NCI-H2196 (cell line): ENCODE results near the gene EFCAB14.
"Not testable (repeated sequence)": the region's sequence is repeated elsewhere in the genome, so short reads cannot be mapped to it uniquely, and the experiment has no call there.

ENCODE experiments used
- DNase-seq: peaks from one replicate; lab custom pipeline; 2025; ENCODE audit not compliant: unreplicated experiment; lab: John Stamatoyannopoulos, UW

Gene EFCAB14

DNA sequence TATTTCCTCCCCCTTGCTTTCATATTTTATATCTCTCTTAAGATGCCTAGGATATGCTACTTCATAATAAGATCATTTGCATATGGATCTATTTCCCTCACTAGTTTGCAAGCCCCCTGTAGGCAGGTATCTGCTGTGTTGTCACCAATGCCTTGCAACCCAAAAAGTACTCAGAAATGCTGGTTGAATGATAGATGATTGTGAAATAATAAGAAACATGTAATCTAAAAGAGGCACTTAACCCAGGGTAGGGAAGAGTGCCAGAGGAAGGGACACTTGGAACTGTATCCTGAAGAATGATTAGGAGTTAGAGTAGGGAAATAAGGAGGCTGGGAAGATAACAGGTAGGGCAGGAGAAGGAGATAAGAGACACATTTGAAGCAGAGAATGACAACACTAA lies 63.1 kb downstream of the EFCAB14 start:
- DNase-seq, result no peak

GRCh38 chr1:46654698-46655097 lies 64.2 kb downstream of the EFCAB14 start:
- DNase-seq, result not testable (repeated sequence)

GRCh38 chr1:46654012-46654411 lies 64.9 kb downstream of the EFCAB14 start:
- no peak for DNase-seq

DNA sequence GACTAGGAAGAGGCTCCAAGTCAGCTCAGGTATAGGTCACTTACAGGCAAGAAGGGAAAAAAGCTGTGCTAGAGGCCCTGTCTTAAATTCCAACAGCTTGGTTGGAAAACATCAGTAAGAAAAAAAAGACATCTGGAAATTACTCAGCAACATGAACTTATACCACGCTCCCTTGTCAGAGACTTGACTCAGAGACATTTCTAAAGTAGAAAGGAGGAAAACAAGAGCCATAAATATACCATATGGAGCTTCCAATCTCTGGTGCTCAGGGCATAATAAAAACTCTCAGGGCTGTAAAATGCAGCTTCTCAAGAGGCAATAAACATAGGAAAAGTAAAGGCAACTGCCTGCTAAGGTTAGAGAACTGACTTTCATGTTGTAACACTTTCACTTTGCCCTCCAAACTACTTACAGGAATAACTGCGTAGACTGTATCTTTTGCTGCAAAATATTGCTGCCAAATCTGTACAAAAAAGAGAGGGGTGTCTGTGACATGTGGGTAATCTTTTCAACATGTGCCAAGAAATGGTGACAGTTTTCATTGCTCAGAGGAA lies 65.4 kb downstream of the EFCAB14 start:
- no peak for DNase-seq

GRCh38 chr1:46652321-46653100 lies 66.4 kb downstream of the EFCAB14 start:
- DNase-seq, result no peak

DNA sequence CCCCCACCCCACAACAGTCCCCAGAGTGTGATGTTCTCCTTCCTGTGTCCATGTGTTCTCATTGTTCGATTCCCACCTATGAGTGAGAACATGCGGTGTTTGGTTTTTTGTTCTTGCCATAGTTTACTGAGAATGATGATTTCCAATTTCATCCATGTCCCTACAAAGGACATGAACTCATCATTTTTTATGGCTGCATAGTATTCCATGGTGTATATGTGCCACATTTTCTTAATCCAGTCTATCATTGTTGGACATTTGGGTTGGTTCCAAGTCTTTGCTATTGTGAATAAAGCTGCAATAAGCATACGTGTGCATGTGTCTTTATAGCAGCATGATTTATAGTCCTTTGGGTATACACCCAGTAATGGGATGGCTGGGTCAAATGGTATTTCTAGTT lies 67.8 kb downstream of the EFCAB14 start:
- not testable (repeated sequence) for DNase-seq

DNA sequence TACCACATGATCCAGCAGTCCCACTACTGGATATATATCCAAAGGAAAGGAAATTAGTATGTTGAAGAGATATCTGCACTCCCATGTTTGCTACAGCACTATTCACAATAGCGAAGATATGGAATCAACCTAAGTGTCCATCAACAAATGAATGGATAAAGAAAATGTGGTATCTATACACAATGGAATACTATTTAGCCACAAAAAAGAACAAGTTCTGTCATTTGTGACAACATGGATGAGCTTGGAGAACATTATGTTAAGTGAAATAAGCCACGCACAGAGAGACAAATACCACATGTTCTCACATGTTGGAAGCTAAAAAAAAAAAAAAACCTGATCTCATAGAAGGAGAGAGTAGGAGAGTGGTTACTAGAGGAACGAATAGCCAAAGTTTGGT lies 68.4 kb downstream of the EFCAB14 start:
- DNase-seq, result no peak

GRCh38 chr1:46649764-46650163 lies 69.2 kb downstream of the EFCAB14 start:
- DNase-seq, result no peak

DNA sequence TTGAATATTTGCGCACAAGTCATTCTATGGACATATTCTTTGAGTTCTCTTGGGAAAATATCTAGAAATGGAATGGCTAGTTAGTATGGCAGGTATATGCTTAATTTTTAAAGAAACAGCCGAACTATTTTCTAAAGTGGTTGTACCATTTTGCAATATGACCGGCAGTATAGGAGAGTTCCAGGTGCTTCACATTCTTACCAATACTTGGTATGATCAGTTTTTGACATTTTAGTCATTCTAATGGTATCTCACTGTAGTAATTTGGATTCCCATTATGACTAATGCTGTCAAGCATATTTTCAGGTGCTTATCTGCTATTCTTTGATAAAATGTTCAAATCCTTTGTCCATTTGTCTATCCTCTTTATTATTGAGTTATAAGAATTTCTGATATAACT lies 71.3 kb downstream of the EFCAB14 start:
- DNase-seq, result no peak

DNA sequence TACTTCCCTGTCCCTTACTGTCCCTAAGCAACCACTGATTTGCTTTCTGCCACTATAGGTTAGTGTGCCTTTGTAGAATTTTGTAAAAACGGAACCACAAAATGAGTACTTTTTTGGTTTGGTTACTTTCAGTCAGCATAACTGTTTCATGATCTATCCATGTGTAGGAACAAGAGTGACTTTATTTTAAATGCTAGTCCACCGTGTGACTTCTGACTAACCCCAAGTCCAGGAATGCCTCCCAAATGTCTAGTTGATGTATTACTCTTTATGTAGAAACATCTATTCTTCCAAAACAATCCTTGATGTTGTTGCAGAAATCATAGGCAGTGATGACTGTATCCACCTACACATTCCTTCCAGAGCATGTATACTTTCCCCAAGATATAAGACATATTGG lies 72.1 kb downstream of the EFCAB14 start:
- no peak for DNase-seq

GRCh38 chr1:46646331-46646730 lies 72.6 kb downstream of the EFCAB14 start:
- DNase-seq, result no peak

- DNase-seq, result no peak
Observed at GRCh38 chr1:46645815-46646214, 73.1 kb downstream of the EFCAB14 start.

DNA sequence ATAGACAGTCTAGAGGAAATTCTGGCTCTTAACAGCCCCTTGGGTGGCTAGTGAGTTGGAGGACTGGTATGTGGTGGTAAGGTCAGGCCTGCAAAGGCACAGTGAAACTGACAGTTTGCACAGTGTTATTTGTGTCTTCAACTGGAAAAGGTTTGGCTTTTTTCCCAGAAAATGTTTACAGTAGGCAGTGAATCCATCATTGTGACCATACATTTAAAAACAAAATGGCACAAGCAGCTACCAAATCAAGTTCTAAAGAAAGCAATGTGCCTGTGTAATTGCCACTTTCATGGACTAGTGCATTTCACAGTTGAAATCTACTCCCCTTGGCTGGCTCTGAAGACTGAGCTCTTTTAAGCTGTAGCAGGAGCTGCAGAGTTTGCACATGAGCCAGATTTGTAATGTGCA lies 75.5 kb downstream of the EFCAB14 start:
- peak; percentile 87 for DNase-seq

DNA sequence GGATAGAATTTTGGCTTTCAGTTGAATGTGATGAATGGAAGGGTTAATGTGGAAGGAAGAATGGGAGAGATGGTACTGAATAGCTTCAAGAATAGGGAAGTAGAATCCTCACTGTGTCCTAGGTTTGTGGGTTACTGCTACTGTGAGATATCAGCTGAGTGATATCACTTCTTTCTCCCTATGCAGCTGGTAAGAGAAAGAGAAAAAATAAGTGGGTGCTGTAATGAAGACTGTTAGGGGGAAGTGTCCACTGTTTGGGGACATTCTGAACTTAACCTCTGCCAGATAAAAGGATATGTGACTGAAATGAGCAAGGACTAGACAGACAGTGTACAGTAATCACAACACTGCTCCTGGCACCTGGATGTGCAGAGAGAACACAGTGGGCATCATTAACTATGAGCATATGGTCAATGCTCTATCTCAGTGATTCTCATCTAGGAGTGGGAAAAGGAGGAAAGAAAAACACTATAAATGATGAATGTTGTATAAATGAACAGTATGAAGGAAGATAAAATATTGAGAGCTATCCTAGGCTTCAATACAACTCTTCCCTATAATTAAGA lies 76.7 kb downstream of the EFCAB14 start:
- DNase-seq, result no peak

- DNase-seq, result no peak
Observed at GRCh38 chr1:46639547-46639946, 79.4 kb downstream of the EFCAB14 start.

DNA sequence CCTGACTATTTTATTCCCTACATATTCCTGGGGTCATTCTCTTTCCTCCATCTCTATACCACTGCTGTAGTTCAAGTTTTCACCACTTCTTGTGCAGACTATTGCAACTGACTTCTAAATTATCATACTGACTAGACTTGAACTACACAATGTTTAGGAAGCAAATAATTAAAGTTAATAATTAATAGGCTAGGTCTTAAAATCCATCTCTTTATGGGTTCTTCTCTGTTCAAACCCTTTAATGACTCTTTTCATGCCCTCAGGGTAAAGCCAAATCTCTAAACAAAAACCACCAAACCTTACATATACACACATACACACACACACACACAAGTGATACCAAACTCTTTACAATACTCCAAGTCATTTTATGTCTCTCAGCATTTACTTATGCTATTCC lies 80.0 kb downstream of the EFCAB14 start:
- DNase-seq, result no peak

GRCh38 chr1:46637444-46638083 lies 81.3 kb downstream of the EFCAB14 start:
- no peak for DNase-seq

- no peak for DNase-seq
Observed at GRCh38 chr1:46635205-46635604, 83.7 kb downstream of the EFCAB14 start.

DNA sequence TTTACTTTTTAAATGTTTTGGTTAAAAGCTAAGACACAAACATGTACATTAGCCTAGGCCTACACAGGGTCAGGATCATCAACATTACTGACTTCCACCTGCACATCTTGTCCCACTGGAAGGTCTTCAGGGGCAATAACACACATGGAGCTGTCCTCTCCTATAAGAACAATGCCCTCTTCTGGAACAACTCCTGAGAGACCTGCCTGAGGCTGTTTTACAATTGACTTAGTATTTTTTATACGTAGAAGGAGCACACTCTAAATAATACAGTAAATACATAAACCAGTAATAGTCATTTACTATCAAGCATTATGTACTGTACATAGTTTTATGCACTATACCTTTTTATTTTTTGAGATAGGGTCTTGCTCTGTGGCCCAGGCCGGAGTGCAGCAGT lies 88.2 kb downstream of the EFCAB14 start:
- DNase-seq, result no peak
